GM12801 (cell line): Measurements from ENCODE around the gene SP2.

Source experiments
- CTCF ChIP-seq: IDR thresholded peaks from one replicate; pipeline ENCODE4 v1.5.1; 2011; ENCODE audit warnings: control low read depth; ENCODE audit not compliant: insufficient read length; ENCODE audit errors: extremely low read depth

The SP2 gene

GRCh38 chr17:47931848-47932247, 35.8 kb downstream of the SP2 start:
- TF ChIP-seq CTCF, result no peak

- TF ChIP-seq CTCF, result no peak
Observed at GRCh38 chr17:47934856-47935255, 38.8 kb downstream of the SP2 start.

GRCh38 chr17:47935961-47936360, 39.9 kb downstream of the SP2 start:
- no peak for TF ChIP-seq CTCF

- TF ChIP-seq CTCF, result no peak
Observed at GRCh38 chr17:47937941-47938340, 41.9 kb downstream of the SP2 start.

- no peak for TF ChIP-seq CTCF
Observed at GRCh38 chr17:47941246-47942095, 45.4 kb downstream of the SP2 start, which contains the start of gene PNPO. Gene PNPO (plus strand): TSS chr17:47941571. CDS start chr17:47941676, 105 bp downstream.

GRCh38 chr17:47942096-47942510, 46.1 kb downstream of the SP2 start:
- no peak for TF ChIP-seq CTCF

GRCh38 chr17:47942568-47942967, 46.5 kb downstream of the SP2 start:
- no peak for TF ChIP-seq CTCF
